WTC11 (cell line): ENCODE measurements around the gene SNX21. TPM values are rescaled to one million over a fixed set of nuclear protein-coding genes. Genes with fewer than 3 reads are reported as not detected.
A peak's percentile ranks its signal among the peaks of the same experiment; 100 is the strongest.

Experiments
- ATAC-seq: fragments of 200-7000 bp; cut with Tn5 transposase; 2 replicates; pipeline ENCODE4 v1.10.0; 2021; ENCODE audit warnings: mild to moderate bottlenecking, moderate library complexity
- CTCF ChIA-PET: fragments of 300-600 bp; sonication (Branson Sonifier 250); formaldehyde crosslinking; loops from one replicate; lab custom pipeline; 2021; ENCODE audit warnings: antibody characterized with exemption; lab: Charles Lee
- POLR2A ChIA-PET: fragments of 350-600 bp; sonication (Branson Sonifier 250); formaldehyde crosslinking; loops from one replicate; lab custom pipeline; 2021; ENCODE audit warnings: antibody characterized with exemption; lab: Charles Lee
- DNase-seq: peaks from one replicate; pipeline ENCODE4 v3.0.0; 2021; ENCODE audit warnings: low spot score
- H3K27ac Mint-ChIP-seq: 2 replicates; pipeline ENCODE4 v1.8.0; 2021; ENCODE audit warnings: mixed read lengths
- H3K27me3 Mint-ChIP-seq: 2 replicates; pipeline ENCODE4 v1.8.0; 2021; ENCODE audit warnings: low read depth, mild to moderate bottlenecking, moderate library complexity, mixed read lengths
- H3K36me3 Mint-ChIP-seq: 2 replicates; pipeline ENCODE4 v1.8.0; 2021; ENCODE audit warnings: mixed read lengths
- H3K4me1 Mint-ChIP-seq: 2 replicates; pipeline ENCODE4 v1.8.0; 2022; ENCODE audit warnings: mixed read lengths
- H3K4me3 Mint-ChIP-seq: 2 replicates; pipeline ENCODE4 v1.8.0; 2021; ENCODE audit warnings: mild to moderate bottlenecking, moderate library complexity, mixed read lengths
- H3K9me3 Mint-ChIP-seq: 2 replicates; pipeline ENCODE4 v1.8.0; 2021; ENCODE audit warnings: mixed read lengths
- ATF3 ChIP-seq: sonication (generic); formaldehyde crosslinking; conservative IDR thresholded peaks from 2 replicates; pipeline ENCODE4 v1.8.1; 2022; ENCODE audit warnings: mild to moderate bottlenecking, missing genetic modification reagents
- ATF6 ChIP-seq: sonication (generic); formaldehyde crosslinking; IDR thresholded peaks from 2 replicates; pipeline ENCODE4 v1.8.1; 2023; ENCODE audit warnings: mild to moderate bottlenecking, missing genetic modification reagents
- CREM ChIP-seq: sonication (generic); formaldehyde crosslinking; IDR thresholded peaks from 2 replicates; pipeline ENCODE4 v1.8.1; 2022; ENCODE audit warnings: mild to moderate bottlenecking, missing genetic modification reagents, moderate library complexity
- CTCF ChIP-seq: fragments of 200-600 bp; IDR thresholded peaks from 2 replicates; pipeline ENCODE4 v1.8.0; 2022; ENCODE audit warnings: antibody characterized with exemption
- ELF4 ChIP-seq: sonication (generic); formaldehyde crosslinking; IDR thresholded peaks from 2 replicates; pipeline ENCODE4 v1.8.1; 2022; ENCODE audit warnings: low read depth, mild to moderate bottlenecking, moderate library complexity, missing genetic modification reagents
- ESRRA ChIP-seq: sonication (generic); formaldehyde crosslinking; IDR thresholded peaks from 2 replicates; pipeline ENCODE4 v1.8.1; 2022; ENCODE audit warnings: mild to moderate bottlenecking, missing genetic modification reagents, borderline replicate concordance
- JAZF1 ChIP-seq: fragments of 250-450 bp; sonication (Bioruptor Pico); IDR thresholded peaks from 2 replicates; pipeline ENCODE4 v1.9.0; 2021; ENCODE audit warnings: moderate library complexity, mild to moderate bottlenecking, inconsistent platforms
- NR1H2 ChIP-seq: sonication (generic); formaldehyde crosslinking; IDR thresholded peaks from 2 replicates; pipeline ENCODE4 v1.9.0; 2021; ENCODE audit warnings: mild to moderate bottlenecking, moderate library complexity, missing genetic modification reagents
- PRDM15 ChIP-seq: sonication (generic); formaldehyde crosslinking; IDR thresholded peaks from 2 replicates; pipeline ENCODE4 v1.8.0; 2022; ENCODE audit warnings: missing genetic modification reagents
- RORB ChIP-seq: fragments of 250-450 bp; sonication (Bioruptor Pico); IDR thresholded peaks from 2 replicates; pipeline ENCODE4 v1.9.0; 2021; ENCODE audit warnings: mild to moderate bottlenecking
- SOX15 ChIP-seq: fragments of 250-450 bp; sonication (Bioruptor Pico); IDR thresholded peaks from 2 replicates; pipeline ENCODE4 v1.9.0; 2021; ENCODE audit warnings: mild to moderate bottlenecking
- STAT6 ChIP-seq: sonication (generic); formaldehyde crosslinking; conservative IDR thresholded peaks from 2 replicates; pipeline ENCODE4 v1.8.1; 2023; ENCODE audit warnings: mild to moderate bottlenecking, low read depth, missing genetic modification reagents, moderate library complexity
- TP53 ChIP-seq: sonication (generic); formaldehyde crosslinking; IDR thresholded peaks from 2 replicates; pipeline ENCODE4 v1.8.1; 2023; ENCODE audit warnings: mild to moderate bottlenecking, missing genetic modification reagents
- USF2 ChIP-seq: sonication (generic); formaldehyde crosslinking; IDR thresholded peaks from 2 replicates; pipeline ENCODE4 v1.8.1; 2023; ENCODE audit warnings: mild to moderate bottlenecking, missing genetic modification reagents, moderate library complexity
- ZBTB21 ChIP-seq: sonication (generic); formaldehyde crosslinking; IDR thresholded peaks from 2 replicates; pipeline ENCODE4 v1.8.1; 2023; ENCODE audit warnings: mild to moderate bottlenecking, missing genetic modification reagents, borderline replicate concordance
- ZNF416 ChIP-seq: fragments of 250-450 bp; sonication (Bioruptor Pico); IDR thresholded peaks from 2 replicates; pipeline ENCODE4 v1.9.0; 2021; ENCODE audit warnings: mild to moderate bottlenecking, inconsistent platforms
- total RNA-seq: library from RNA; stranded (reverse); gene quantifications from 3 replicates; pipeline ENCODE4 v1.2.3, GENCODE V29; 2021

The SNX21 gene
- total RNA-seq, 1 experiment from 2014 or later: 17.9 TPM

GRCh38 chr20:45848421-45848820 lies 14.8 kb downstream of the SNX21 start (continued):
- TF ChIP-seq PRDM15 (CRISPR knock-in tag) (no peak), CREM (CRISPR knock-in tag) (no peak), ESRRA (CRISPR knock-in tag) (no peak), TP53 (CRISPR knock-in tag) (no peak)

- H3K27ac Mint-ChIP-seq: peak overlapping the region; percentile 69; the same call in 1 of the 2 replicates
- H3K9me3 Mint-ChIP-seq: no peaks in the 10 kb centered on the region
- ChIA-PET CTCF (interaction anchor here (2.0 kb wide), 1 partner anchor 41 kb away, joined by 4 read pairs; no protein-coding TSS in a partner anchor), POLR2A (interaction anchor here (0.7 kb wide), 1 partner anchor 18 kb away, joined by 7 read pairs; no protein-coding TSS in a partner anchor)
- no peak for DNase-seq
- H3K4me3 Mint-ChIP-seq: no peak overlapping the region
- H3K27me3 Mint-ChIP-seq: no peaks in the 10 kb centered on the region
- no peak for TF ChIP-seq RORB (CRISPR knock-in tag)
- TF ChIP-seq ELF4: no peak
- no peak for TF ChIP-seq SOX15
- TF ChIP-seq ZNF416: no peak
- no peak for TF ChIP-seq TP53 (CRISPR knock-in tag)
- no peak for ATAC-seq
- peaks cover 32% of the 10 kb centered on the region for H3K36me3 Mint-ChIP-seq
- H3K4me1 Mint-ChIP-seq: peaks cover 28% of the 10 kb centered on the region
These were observed 15.5 kb downstream of the SNX21 start for GRCh38 chr20:45848969-45849582.

- H3K27me3 Mint-ChIP-seq: no peaks in the 10 kb centered on the region
- no peak overlapping the region for H3K4me3 Mint-ChIP-seq
- H3K36me3 Mint-ChIP-seq: peaks cover 31% of the 10 kb centered on the region; the same call in 1 of the 2 replicates
- ATAC-seq: no peak
- CTCF ChIA-PET: no interaction called here
- DNase-seq: no peak
- peaks cover 40% of the 10 kb centered on the region for H3K4me1 Mint-ChIP-seq
- H3K9me3 Mint-ChIP-seq: no peaks in the 10 kb centered on the region
- POLR2A ChIA-PET: no interaction called here
- peak overlapping the region; percentile 84; the same call in 1 of the 2 replicates for H3K27ac Mint-ChIP-seq
- no peak for TF ChIP-seq JAZF1 (CRISPR knock-in tag)
- no peak for TF ChIP-seq ATF3 (CRISPR knock-in tag)
- TF ChIP-seq ZNF416: no peak
- TF ChIP-seq STAT6 (CRISPR knock-in tag): no peak
- TF ChIP-seq NR1H2 (CRISPR knock-in tag): no peak
- no peak for TF ChIP-seq CTCF
- no peak for TF ChIP-seq ZBTB21
- no peak for TF ChIP-seq USF2 (CRISPR knock-in tag)
- TF ChIP-seq CREM (CRISPR knock-in tag): no peak
- TF ChIP-seq ATF6 (CRISPR knock-in tag): no peak
These were observed 16.6 kb downstream of the SNX21 start for GRCh38 chr20:45850238-45850637.
